Testis (tissue), 3 donors: ENCODE measurements around the gene SLC22A12. TPM values are rescaled to one million over a fixed set of nuclear protein-coding genes. Genes with fewer than 3 reads are reported as not detected.

ENCODE experiments used
- DNase-seq: peaks from one replicate; pipeline ENCODE4 v3.0.0-alpha.2; 2019
- H3K27ac ChIP-seq, 2 donors: fragments of 200-600 bp; sonication (generic); one replicate each; pipeline ENCODE4 v1.5.1; 2019
- H3K27me3 ChIP-seq: fragments of 200-600 bp; sonication (generic); one replicate; pipeline ENCODE4 v1.5.1; 2019
- H3K36me3 ChIP-seq: fragments of 200-600 bp; sonication (generic); one replicate; pipeline ENCODE4 v1.5.1; 2017; ENCODE audit warnings: low read depth; ENCODE audit errors: missing control alignments
- H3K4me1 ChIP-seq: fragments of 200-600 bp; sonication (generic); one replicate; pipeline ENCODE4 v1.5.1; 2019
- H3K4me3 ChIP-seq, 2 donors: fragments of 200-600 bp; sonication (generic); one replicate each; pipeline ENCODE4 v1.5.1; 2017 to 2019
- H3K9me3 ChIP-seq: fragments of 200-600 bp; sonication (generic); one replicate; pipeline ENCODE4 v1.5.1; 2017
- POLR2A ChIP-seq: fragments of 450-650 bp; IDR thresholded peaks from one replicate; pipeline ENCODE4 v1.6.1; 2017; ENCODE audit warnings: antibody characterized with exemption, mild to moderate bottlenecking, moderate library complexity
- WGBS, 2 donors: methylation state at CpG; one replicate each; pipeline ENCODE4 v1.1.5; 2018; 5-methylcytosine and 5-hydroxymethylcytosine counted together
- intact Hi-C: fragments of 100-400 bp; cut with DNase I; formaldehyde crosslinking; loops from one replicate; pipeline ENCODE4 v1.15.1; 2023; ENCODE audit warnings: low total_unique reads
- polyA plus RNA-seq: library from polyadenylated mRNA; stranded (reverse); fragments of 350-450 nt; fragmentation: Illumina TruSeq; extraction: RNeasy Lipid Tissue Mini Kit (QIAGEN cat#74804); gene quantifications from one replicate; pipeline ENCODE4 v1.2.3, GENCODE V29; 2014; ENCODE audit warnings: low read depth, low replicate concordance; ENCODE audit not compliant: insufficient read depth
- total RNA-seq, 2 donors: library from RNA; depleted of rRNA; stranded (reverse); fragments of >200 nt; gene quantifications; one replicate each; pipeline ENCODE4 v1.2.3, GENCODE V29; 2016
- TF ChIP-seq, protein P1 (sequence below), 3 experiments: fragments of 450-650 bp in 2 of 3; fragments of 200-600 bp in 1 of 3; sonication (generic) in 1 of 3; IDR thresholded peaks; one replicate each; pipeline ENCODE4 v1.5.1; 2016 to 2019; ENCODE audit warnings: antibody characterized with exemption in 3 of 3, mild to moderate bottlenecking in 2 of 3, moderate library complexity in 1 of 3

The SLC22A12 gene
- total and polyA plus RNA-seq, 3 donors from 2014 or later = not detected

DNA sequence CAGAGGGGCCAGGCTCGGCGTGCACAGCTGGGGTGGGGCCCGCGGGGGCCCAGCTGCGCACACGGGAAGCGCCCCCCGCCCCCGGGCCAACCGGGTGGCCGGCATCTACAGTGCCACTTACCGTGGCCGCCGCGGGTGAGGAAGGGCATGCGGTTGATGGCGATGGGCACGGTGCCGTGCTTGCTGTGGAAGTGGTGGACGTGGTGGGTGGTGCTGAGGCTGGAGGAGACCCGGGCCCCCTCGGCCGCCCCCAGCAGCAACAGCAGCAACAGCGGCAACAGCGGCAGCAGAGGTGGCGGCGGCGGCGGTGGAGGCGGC lies 51.4 kb downstream of the SLC22A12 start:
- H3K9me3 ChIP-seq = no peaks in the 10 kb centered on the region
- no peaks in the 10 kb centered on the region for H3K27me3 ChIP-seq
- H3K4me3 ChIP-seq = peak overlapping the region; percentile 59 to 61
- TF ChIP-seq, protein P1, sequence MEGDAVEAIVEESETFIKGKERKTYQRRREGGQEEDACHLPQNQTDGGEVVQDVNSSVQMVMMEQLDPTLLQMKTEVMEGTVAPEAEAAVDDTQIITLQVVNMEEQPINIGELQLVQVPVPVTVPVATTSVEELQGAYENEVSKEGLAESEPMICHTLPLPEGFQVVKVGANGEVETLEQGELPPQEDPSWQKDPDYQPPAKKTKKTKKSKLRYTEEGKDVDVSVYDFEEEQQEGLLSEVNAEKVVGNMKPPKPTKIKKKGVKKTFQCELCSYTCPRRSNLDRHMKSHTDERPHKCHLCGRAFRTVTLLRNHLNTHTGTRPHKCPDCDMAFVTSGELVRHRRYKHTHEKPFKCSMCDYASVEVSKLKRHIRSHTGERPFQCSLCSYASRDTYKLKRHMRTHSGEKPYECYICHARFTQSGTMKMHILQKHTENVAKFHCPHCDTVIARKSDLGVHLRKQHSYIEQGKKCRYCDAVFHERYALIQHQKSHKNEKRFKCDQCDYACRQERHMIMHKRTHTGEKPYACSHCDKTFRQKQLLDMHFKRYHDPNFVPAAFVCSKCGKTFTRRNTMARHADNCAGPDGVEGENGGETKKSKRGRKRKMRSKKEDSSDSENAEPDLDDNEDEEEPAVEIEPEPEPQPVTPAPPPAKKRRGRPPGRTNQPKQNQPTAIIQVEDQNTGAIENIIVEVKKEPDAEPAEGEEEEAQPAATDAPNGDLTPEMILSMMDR (IDR thresholded peaks at IDR 0.05) = no peak
- no peak for TF ChIP-seq POLR2A
- intact Hi-C loops = no loop called here
- WGBS, 2 donors = 0 to 2% methylated on average over 10 to 28 of the region's 30 CpGs
- no peaks in the 10 kb centered on the region for H3K36me3 ChIP-seq
- H3K27ac ChIP-seq = peak overlapping the region in 1 of 2 donors; percentile 59
- no peak for DNase-seq
- H3K4me1 ChIP-seq = peaks cover 15% of the 10 kb centered on the region

DNA sequence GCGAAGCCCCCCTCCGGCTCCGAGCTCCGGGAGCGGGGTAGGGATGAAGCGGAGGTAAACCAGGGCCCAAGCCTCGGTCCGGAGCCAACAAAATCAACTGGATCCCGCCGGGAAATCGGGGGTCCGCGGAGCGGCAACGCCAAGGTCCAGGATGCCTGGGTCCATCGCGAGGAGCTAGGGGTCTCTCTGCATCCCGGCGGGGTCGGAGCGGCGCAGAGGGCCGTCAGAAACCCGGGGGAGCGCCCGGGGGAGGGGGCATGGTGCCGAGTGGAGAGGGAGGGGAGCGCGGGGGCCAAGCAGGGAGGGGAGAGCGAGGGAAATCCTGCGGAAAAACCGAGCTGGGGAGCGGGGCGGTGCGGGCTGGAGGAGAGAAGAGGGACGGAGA lies 51.8 kb downstream of the SLC22A12 start:
- H3K4me1 ChIP-seq = peaks cover 17% of the 10 kb centered on the region
- DNase-seq = no peak
- H3K9me3 ChIP-seq = no peaks in the 10 kb centered on the region
- no peaks in the 10 kb centered on the region for H3K27me3 ChIP-seq
- H3K36me3 ChIP-seq = no peaks in the 10 kb centered on the region
- H3K4me3 ChIP-seq = peak overlapping the region; percentile 59 to 61
- WGBS, 2 donors = 1 to 2% methylated on average over 30 to 36 of the region's 36 CpGs
- TF ChIP-seq, protein P1 (IDR thresholded peaks at IDR 0.05) = no peak
- no peak for TF ChIP-seq POLR2A
- intact Hi-C loops = no loop called here
- peak overlapping the region; percentile 18 to 59 for H3K27ac ChIP-seq

DNA sequence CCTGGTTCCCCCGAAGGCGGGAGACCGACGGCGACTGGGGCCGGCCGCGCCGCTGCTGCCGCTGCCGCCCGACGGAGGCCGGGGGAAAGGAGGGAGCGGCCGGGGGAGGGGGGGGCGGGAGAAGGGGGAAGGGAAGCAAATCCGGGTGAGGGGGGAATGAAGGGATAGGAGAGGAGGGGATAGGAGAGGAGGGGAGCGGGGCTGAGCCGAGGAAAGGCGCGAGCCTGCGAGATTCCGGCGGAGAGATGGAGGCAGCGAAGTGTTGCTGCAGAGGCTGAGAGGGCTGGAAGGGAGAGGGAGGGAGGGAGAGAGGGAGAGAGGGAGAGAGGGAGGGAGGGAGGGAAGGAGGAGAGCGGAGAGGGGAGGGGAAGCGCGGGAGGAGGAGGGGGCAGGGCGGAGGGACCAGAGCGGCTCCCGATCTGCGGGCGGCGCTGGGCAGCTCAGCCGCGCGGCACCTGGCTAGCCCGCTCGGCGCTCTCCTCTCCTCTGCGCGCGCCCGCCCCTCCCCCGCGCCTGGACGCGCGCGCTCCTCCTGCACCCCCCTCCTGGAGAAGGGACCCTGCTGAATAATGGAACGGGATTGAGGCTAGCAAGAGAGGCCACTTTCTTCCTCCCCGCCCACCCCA lies 52.3 kb downstream of the SLC22A12 start:
- no peaks in the 10 kb centered on the region for H3K36me3 ChIP-seq
- DNase-seq = peak; percentile 61
- peaks cover 12% of the 10 kb centered on the region for H3K4me1 ChIP-seq
- peak overlapping the region; percentile 18 to 59 for H3K27ac ChIP-seq
- H3K9me3 ChIP-seq = no peaks in the 10 kb centered on the region
- peak overlapping the region; percentile 59 to 61 for H3K4me3 ChIP-seq
- TF ChIP-seq POLR2A = no peak
- TF ChIP-seq, protein P1 (IDR thresholded peaks at IDR 0.05) = no peak
- H3K27me3 ChIP-seq = no peaks in the 10 kb centered on the region
- intact Hi-C loops = no loop called here
- 1% methylated on average over 49 to 51 of the region's 53 CpGs for WGBS, 2 donors

DNA sequence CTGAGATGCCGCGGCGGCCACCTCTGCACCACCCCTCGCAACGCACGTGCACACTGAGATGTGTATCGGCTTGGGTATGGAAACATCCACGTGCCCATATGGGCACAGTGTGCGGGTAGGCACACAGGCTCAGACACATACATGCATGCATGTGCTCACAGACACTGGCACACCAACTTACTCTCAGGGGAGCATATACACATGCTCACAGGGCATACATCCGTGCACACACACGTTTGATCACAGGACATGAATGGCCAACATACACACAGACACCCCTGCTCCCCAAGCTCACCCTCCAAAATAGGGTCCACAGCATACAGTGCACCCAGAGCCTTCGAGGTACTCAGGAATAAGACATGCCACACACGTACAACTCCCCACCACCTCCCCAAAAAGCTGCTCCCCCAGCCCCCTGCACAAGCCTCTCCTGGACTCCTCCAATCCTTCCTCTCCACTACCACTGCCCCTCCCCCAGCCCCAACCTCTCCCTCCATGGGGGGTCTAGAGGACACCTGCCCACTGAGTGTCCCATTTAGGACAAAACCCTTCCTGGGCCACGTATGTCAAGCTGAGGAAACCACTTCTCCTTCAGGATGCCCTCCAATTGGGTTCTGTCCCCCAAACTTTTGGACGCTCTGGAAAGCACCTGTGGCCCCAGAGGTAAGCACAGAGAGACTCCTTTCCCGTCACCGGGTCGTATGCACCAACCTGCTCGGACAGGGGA lies 53.1 kb downstream of the SLC22A12 start:
- intact Hi-C loops = no loop called here
- no peak for DNase-seq
- no peaks in the 10 kb centered on the region for H3K27me3 ChIP-seq
- peak overlapping the region; percentile 59 to 61 for H3K4me3 ChIP-seq
- H3K9me3 ChIP-seq = no peaks in the 10 kb centered on the region
- 29 to 34% methylated on average over 14 to 19 of the region's 19 CpGs for WGBS, 2 donors
- TF ChIP-seq, protein P1 (IDR thresholded peaks at IDR 0.05) = no peak
- no peak for TF ChIP-seq POLR2A
- no peak overlapping the region for H3K27ac ChIP-seq
- no peaks in the 10 kb centered on the region for H3K36me3 ChIP-seq
- peaks cover 11% of the 10 kb centered on the region for H3K4me1 ChIP-seq
